ENCODE results near the gene G3BP1. TPM values are rescaled to one million over a fixed set of nuclear protein-coding genes. Genes with fewer than 3 reads are reported as not detected.

Gene G3BP1
- total RNA-seq, 2 experiments from 2014 or later = 247 to 253 TPM

GRCh38 chr5:151750121-151750520, 21.6 kb upstream of the G3BP1 start:
- Mint-ChIP-seq H3K4me1 (ENCODE audit: low read depth) (peaks cover 34% of the 10 kb centered on the region), H3K27me3 (no peaks in the 10 kb centered on the region), H3K27ac (peak overlapping the region; percentile 81), H3K9me3 (no peaks in the 10 kb centered on the region), H3K4me3 (no peak overlapping the region), H3K36me3 (ENCODE audit: low read depth) (peaks cover 17% of the 10 kb centered on the region)
- ChIA-PET POLR2A (interaction anchor here (1.2 to 1.4 kb wide), 3 partner anchors 8 to 22 kb away, joined by 5 to 6 read pairs (median 5); partner anchors contain the start of gene ATOX1), CTCF (interaction anchor here (1.3 to 8.5 kb wide), 5 partner anchors 9 to 227 kb away, joined by 4 to 53 read pairs (median 11); partner anchors contain the start of gene G3BP1)
- DNase-seq (no peak), ATAC-seq (no peak)
- TF ChIP-seq, protein P1, sequence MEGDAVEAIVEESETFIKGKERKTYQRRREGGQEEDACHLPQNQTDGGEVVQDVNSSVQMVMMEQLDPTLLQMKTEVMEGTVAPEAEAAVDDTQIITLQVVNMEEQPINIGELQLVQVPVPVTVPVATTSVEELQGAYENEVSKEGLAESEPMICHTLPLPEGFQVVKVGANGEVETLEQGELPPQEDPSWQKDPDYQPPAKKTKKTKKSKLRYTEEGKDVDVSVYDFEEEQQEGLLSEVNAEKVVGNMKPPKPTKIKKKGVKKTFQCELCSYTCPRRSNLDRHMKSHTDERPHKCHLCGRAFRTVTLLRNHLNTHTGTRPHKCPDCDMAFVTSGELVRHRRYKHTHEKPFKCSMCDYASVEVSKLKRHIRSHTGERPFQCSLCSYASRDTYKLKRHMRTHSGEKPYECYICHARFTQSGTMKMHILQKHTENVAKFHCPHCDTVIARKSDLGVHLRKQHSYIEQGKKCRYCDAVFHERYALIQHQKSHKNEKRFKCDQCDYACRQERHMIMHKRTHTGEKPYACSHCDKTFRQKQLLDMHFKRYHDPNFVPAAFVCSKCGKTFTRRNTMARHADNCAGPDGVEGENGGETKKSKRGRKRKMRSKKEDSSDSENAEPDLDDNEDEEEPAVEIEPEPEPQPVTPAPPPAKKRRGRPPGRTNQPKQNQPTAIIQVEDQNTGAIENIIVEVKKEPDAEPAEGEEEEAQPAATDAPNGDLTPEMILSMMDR (IDR thresholded peaks at IDR 0.05) = no peak
- intact Hi-C loops (cut with micrococcal nuclease) = no loop called here

GRCh38 chr5:151751091-151751490, 20.7 kb upstream of the G3BP1 start:
- TF ChIP-seq, protein P1 (IDR thresholded peaks at IDR 0.05) = no peak
- ChIA-PET CTCF (interaction anchor here (1.2 to 8.5 kb wide), 6 partner anchors 10 to 92 kb away, joined by 3 to 53 read pairs (median 10); partner anchors contain the start of gene G3BP1), POLR2A (interaction anchor here (1.3 kb wide), 3 partner anchors 20 to 392 kb away, joined by 4 to 6 read pairs (median 4); no protein-coding TSS in a partner anchor)
- H3K4me1 Mint-ChIP-seq (ENCODE audit: low read depth) = peaks cover 33% of the 10 kb centered on the region
- no peak overlapping the region for H3K27ac Mint-ChIP-seq
- intact Hi-C loops (cut with micrococcal nuclease) = no loop called here
- ATAC-seq = no peak
- no peaks in the 10 kb centered on the region for H3K9me3 Mint-ChIP-seq
- no peak for DNase-seq
- H3K4me3 Mint-ChIP-seq = no peak overlapping the region
- no peaks in the 10 kb centered on the region for H3K27me3 Mint-ChIP-seq
- peaks cover 12% of the 10 kb centered on the region for H3K36me3 Mint-ChIP-seq (ENCODE audit: low read depth)

- Mint-ChIP-seq H3K4me3 (no peak overlapping the region), H3K36me3 (ENCODE audit: low read depth) (peaks cover 15% of the 10 kb centered on the region), H3K9me3 (no peaks in the 10 kb centered on the region), H3K4me1 (ENCODE audit: low read depth) (peaks cover 35% of the 10 kb centered on the region), H3K27me3 (no peaks in the 10 kb centered on the region), H3K27ac (no peak overlapping the region)
- TF ChIP-seq, protein P1 (IDR thresholded peaks at IDR 0.05) = no peak
- ChIA-PET POLR2A (interaction anchor here (0.6 to 1.3 kb wide), 5 partner anchors 15 to 391 kb away, joined by 3 to 6 read pairs (median 4); no protein-coding TSS in a partner anchor), CTCF (interaction anchor here (1.2 to 8.5 kb wide), 7 partner anchors 10 to 93 kb away, joined by 3 to 53 read pairs (median 4); partner anchors contain the start of gene G3BP1)
- intact Hi-C loops (cut with micrococcal nuclease) = no loop called here
- ATAC-seq (no peak), DNase-seq (no peak)
Observed at GRCh38 chr5:151751593-151751992, 20.2 kb upstream of the G3BP1 start.

GRCh38 chr5:151755383-151755782, 16.4 kb upstream of the G3BP1 start:
- Mint-ChIP-seq H3K36me3 (ENCODE audit: low read depth) (peaks cover 19% of the 10 kb centered on the region), H3K4me3 (no peak overlapping the region), H3K9me3 (no peaks in the 10 kb centered on the region), H3K27me3 (no peaks in the 10 kb centered on the region), H3K4me1 (ENCODE audit: low read depth) (peaks cover 42% of the 10 kb centered on the region), H3K27ac (peak overlapping the region; percentile 12)
- POLR2A ChIA-PET = interaction anchor here (0.6 to 7.5 kb wide), 2 partner anchors 16 to 76 kb away, joined by 3 to 82 read pairs; partner anchors contain the start of gene G3BP1
- TF ChIP-seq, protein P1 (IDR thresholded peaks at IDR 0.05) = no peak
- intact Hi-C loops (cut with micrococcal nuclease) = no loop called here
- DNase-seq (peak; percentile 26), ATAC-seq (no peak)
- CTCF ChIA-PET = interaction anchor here (0.7 to 8.5 kb wide), 7 partner anchors 9 to 387 kb away, joined by 3 to 53 read pairs (median 4); partner anchors contain the start of gene G3BP1
